Esophagus squamous epithelium (tissue), 5 donors: Measurements from ENCODE around the gene CPE. TPM values are rescaled to one million over a fixed set of nuclear protein-coding genes. Genes with fewer than 3 reads are reported as not detected.

Experiments used
- DNase-seq: peaks from one replicate; lab custom pipeline; 2025; lab: John Stamatoyannopoulos, UW
- H3K27ac ChIP-seq, 4 donors: fragments of 200-600 bp; sonication (generic); one replicate each; pipeline ENCODE4 v1.5.1; 2016 to 2019; ENCODE audit warnings: mild to moderate bottlenecking in 1 of 4
- H3K27me3 ChIP-seq, 4 donors: fragments of 200-600 bp; sonication (generic); 1 replicate in 3 of 4; 2 replicates in 1 of 4; pipeline versions ENCODE4 v1.5.1 to v1.6.0; 2017 to 2021; ENCODE audit warnings: antibody characterized with exemption in 1 of 4
- H3K36me3 ChIP-seq, 3 donors: fragments of 200-600 bp; sonication (generic); one replicate each; pipeline ENCODE4 v1.5.1; 2016 to 2019
- H3K4me1 ChIP-seq, 3 donors: fragments of 200-600 bp; sonication (generic); one replicate each; pipeline ENCODE4 v1.5.1; 2017 to 2019
- H3K4me3 ChIP-seq, 4 donors: fragments of 200-600 bp; sonication (generic); 1 replicate in 3 of 4; 2 replicates in 1 of 4; pipeline ENCODE4 v1.5.1; 2016 to 2019; ENCODE audit warnings: mild to moderate bottlenecking in 2 of 4, moderate library complexity in 1 of 4
- H3K9me3 ChIP-seq, 3 donors: fragments of 200-600 bp; sonication (generic); one replicate each; pipeline ENCODE4 v1.5.1; 2016 to 2019
- POLR2A ChIP-seq, 4 donors: fragments of 450-650 bp; IDR thresholded peaks; one replicate each; pipeline ENCODE4 v1.6.1; 2017; ENCODE audit warnings: antibody characterized with exemption in 4 of 4, mild to moderate bottlenecking in 4 of 4, moderate library complexity in 3 of 4
- WGBS, 2 donors: methylation state at CpG; one replicate each; pipeline ENCODE4 v1.1.5; 2018; 5-methylcytosine and 5-hydroxymethylcytosine counted together
- intact Hi-C: fragments of 100-400 bp; cut with DNase I; formaldehyde crosslinking; loops from one replicate; pipeline ENCODE4 v1.15.0; 2022
- total RNA-seq, 4 donors: library from RNA; depleted of rRNA; stranded (reverse); fragments of >200 nt; gene quantifications; one replicate each; pipeline ENCODE4 v1.1.0, GENCODE V29; 2016
- TF ChIP-seq, protein P1 (sequence below), 6 experiments: fragments of 450-650 bp in 4 of 6; fragments of 200-600 bp in 2 of 6; sonication (generic) in 2 of 6; IDR thresholded peaks; one replicate each; pipeline ENCODE4 v1.5.1; 2016 to 2019; ENCODE audit warnings: antibody characterized with exemption in 6 of 6, mild to moderate bottlenecking in 4 of 6, moderate library complexity in 4 of 6
- donor health status: DM: yes; HTN: yes; CAD: no.

The CPE gene
- total RNA-seq, 4 donors from 2014 or later = 6.6 to 50.4 (median 24.1) TPM

GRCh38 chr4:165518024-165518616 is 139.3 kb downstream of the CPE start:
- Histone ChIP-seq H3K27ac (no peak overlapping the region), H3K27me3 (no peaks in the 10 kb centered on the region), H3K36me3 (no peaks in the 10 kb centered on the region), H3K9me3 (no peaks in the 10 kb centered on the region), H3K4me3 (no peak overlapping the region), H3K4me1 (peaks cover 0 to 74% (median 19%) of the 10 kb centered on the region in 3 donors)
- no peak for DNase-seq
- intact Hi-C loops = no loop called here
- WGBS, 2 donors = 40% methylated on average over 1 of the region's 1 CpG; no CpG with 5 or more reads in 1 of the 2 donors
- TF ChIP-seq POLR2A (IDR thresholded peaks at IDR 0.05) = no peak

DNA sequence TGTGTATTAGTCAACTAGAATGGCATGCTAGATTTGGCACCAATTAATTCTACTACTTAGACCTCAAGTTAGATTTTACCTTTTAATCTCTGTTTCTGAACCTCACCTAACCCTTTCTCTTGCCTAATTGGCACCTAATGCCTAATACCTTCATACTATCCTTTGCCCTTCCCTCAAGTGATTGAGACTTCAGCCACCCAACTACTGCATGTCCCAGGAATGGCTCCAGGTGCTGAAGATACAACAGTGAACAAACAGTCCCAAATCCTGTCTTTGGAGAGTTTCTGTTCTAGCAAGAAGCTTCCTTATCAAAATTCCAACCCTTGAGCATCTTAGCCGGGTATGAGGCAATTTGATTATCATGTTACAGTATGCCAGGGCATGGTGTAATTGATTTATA is 139.9 kb downstream of the CPE start:
- WGBS, 2 donors = 33 to 55% methylated on average over 1 of the region's 1 CpG
- H3K4me3 ChIP-seq = no peak overlapping the region
- H3K9me3 ChIP-seq = no peaks in the 10 kb centered on the region
- TF ChIP-seq, protein P1, sequence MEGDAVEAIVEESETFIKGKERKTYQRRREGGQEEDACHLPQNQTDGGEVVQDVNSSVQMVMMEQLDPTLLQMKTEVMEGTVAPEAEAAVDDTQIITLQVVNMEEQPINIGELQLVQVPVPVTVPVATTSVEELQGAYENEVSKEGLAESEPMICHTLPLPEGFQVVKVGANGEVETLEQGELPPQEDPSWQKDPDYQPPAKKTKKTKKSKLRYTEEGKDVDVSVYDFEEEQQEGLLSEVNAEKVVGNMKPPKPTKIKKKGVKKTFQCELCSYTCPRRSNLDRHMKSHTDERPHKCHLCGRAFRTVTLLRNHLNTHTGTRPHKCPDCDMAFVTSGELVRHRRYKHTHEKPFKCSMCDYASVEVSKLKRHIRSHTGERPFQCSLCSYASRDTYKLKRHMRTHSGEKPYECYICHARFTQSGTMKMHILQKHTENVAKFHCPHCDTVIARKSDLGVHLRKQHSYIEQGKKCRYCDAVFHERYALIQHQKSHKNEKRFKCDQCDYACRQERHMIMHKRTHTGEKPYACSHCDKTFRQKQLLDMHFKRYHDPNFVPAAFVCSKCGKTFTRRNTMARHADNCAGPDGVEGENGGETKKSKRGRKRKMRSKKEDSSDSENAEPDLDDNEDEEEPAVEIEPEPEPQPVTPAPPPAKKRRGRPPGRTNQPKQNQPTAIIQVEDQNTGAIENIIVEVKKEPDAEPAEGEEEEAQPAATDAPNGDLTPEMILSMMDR (IDR thresholded peaks at IDR 0.05) = no peak
- TF ChIP-seq POLR2A (IDR thresholded peaks at IDR 0.05) = no peak
- no peak for DNase-seq
- H3K27ac ChIP-seq = peak overlapping the region in 1 of 4 donors; percentile 0
- intact Hi-C loops = no loop called here
- no peaks in the 10 kb centered on the region for H3K36me3 ChIP-seq
- H3K4me1 ChIP-seq = peaks cover 0 to 72% (median 19%) of the 10 kb centered on the region in 3 donors
- H3K27me3 ChIP-seq = no peaks in the 10 kb centered on the region

DNA sequence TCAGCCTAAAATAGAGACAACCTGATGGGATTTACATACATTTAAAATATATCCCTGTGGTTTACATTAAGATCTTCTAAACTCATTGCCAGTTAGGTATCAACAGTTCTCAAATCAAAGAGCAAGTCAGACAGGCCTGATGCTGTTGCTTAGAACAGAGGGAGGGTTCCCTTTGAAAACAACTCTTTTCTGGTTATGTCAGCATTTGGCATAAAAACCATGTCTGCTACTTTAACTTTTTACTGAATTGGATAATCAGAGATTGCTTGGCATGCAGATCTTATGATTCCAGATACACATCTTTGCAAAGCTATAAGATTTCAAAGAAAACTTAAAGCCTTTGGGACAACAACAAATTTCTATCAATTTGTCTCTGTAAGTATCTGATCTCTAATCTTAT is 140.8 kb downstream of the CPE start:
- H3K4me3 ChIP-seq = no peak overlapping the region
- no peaks in the 10 kb centered on the region for H3K36me3 ChIP-seq
- peaks cover 0 to 67% (median 19%) of the 10 kb centered on the region in 3 donors for H3K4me1 ChIP-seq
- H3K27ac ChIP-seq = peak overlapping the region in 2 of 4 donors; percentile 0 to 31
- H3K9me3 ChIP-seq = no peaks in the 10 kb centered on the region
- H3K27me3 ChIP-seq = no peaks in the 10 kb centered on the region
- TF ChIP-seq, protein P1 (IDR thresholded peaks at IDR 0.05) = no peak
- no peak for TF ChIP-seq POLR2A (IDR thresholded peaks at IDR 0.05)
- intact Hi-C loops = no loop called here
- DNase-seq = no peak

DNA sequence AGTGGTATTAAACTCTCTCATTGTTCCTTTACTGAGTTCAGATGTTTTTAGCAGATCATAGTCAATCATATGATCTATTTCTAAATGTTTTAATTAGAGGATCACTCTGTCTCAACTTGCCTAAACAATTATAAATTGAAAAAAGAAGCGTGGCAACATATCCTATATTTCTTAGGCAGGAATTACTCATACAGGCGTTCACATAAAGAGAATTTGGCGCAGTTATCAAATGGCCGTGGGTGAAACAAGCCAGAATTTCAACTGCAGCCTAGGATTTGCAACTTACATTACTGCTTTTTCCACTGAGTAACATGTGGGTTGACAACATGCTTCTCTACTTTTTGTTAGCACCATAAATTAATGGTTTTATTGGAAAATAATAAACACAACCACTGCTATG is 141.3 kb downstream of the CPE start:
- Histone ChIP-seq H3K4me1 (peaks cover 0 to 62% (median 19%) of the 10 kb centered on the region in 3 donors), H3K27ac (peak overlapping the region in 2 of 4 donors; percentile 0 to 31), H3K27me3 (no peaks in the 10 kb centered on the region), H3K36me3 (no peaks in the 10 kb centered on the region), H3K9me3 (no peaks in the 10 kb centered on the region), H3K4me3 (no peak overlapping the region)
- TF ChIP-seq POLR2A (IDR thresholded peaks at IDR 0.05) = no peak
- TF ChIP-seq, protein P1 (IDR thresholded peaks at IDR 0.05) = no peak
- DNase-seq = no peak
- intact Hi-C loops = no loop called here
- WGBS, 2 donors = 33 to 47% methylated on average over 4 of the region's 4 CpGs

GRCh38 chr4:165522050-165522449 is 143.2 kb downstream of the CPE start:
- Histone ChIP-seq H3K4me3 (no peak overlapping the region), H3K27ac (no peak overlapping the region), H3K27me3 (no peaks in the 10 kb centered on the region), H3K4me1 (peaks cover 0 to 42% (median 8%) of the 10 kb centered on the region in 3 donors), H3K36me3 (no peaks in the 10 kb centered on the region), H3K9me3 (no peaks in the 10 kb centered on the region)
- WGBS, 2 donors = 80 to 83% methylated on average over 1 of the region's 1 CpG
- no peak for DNase-seq
- TF ChIP-seq, protein P1 (IDR thresholded peaks at IDR 0.05) = no peak
- intact Hi-C loops = no loop called here
